ENCODE results near the gene R3HDM4. TPM values are rescaled to one million over a fixed set of nuclear protein-coding genes. Genes with fewer than 3 reads are reported as not detected.
A peak's percentile ranks its signal among the peaks of the same experiment; 100 is the strongest.
"Not testable (repeated sequence)": the region's sequence is repeated elsewhere in the genome, so short reads cannot be mapped to it uniquely, and the experiment has no call there.

The R3HDM4 gene
- total and polyA plus RNA-seq, 2 donors: 16.0 to 62.3 TPM

DNA sequence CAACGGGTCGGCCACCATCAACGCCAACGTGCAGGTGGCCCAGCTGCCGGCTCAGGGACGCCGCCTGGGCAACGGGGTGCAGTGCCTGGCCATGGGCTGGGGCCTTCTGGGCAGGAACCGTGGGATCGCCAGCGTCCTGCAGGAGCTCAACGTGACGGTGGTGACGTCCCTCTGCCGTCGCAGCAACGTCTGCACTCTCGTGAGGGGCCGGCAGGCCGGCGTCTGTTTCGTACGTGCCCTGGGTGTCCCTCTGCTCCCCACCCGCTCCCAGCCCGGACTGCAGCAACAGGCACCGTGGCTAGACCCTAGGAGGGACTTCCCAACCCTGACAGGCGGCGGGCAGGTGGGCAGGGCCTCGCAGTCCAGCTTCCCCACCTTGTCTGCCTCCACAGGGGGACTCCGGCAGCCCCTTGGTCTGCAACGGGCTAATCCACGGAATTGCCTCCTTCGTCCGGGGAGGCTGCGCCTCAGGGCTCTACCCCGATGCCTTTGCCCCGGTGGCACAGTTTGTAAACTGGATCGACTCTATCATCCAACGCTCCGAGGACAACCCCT lies 57.4 kb downstream of the R3HDM4 start:
- H3K4me3 ChIP-seq (ENCODE audit: low read depth, low read length): no peak overlapping the region
- H3K4me1 ChIP-seq (ENCODE audit: insufficient read depth): peaks cover 4% of the 10 kb centered on the region
- 79% methylated on average over 40 of the region's 40 CpGs for WGBS

DNA sequence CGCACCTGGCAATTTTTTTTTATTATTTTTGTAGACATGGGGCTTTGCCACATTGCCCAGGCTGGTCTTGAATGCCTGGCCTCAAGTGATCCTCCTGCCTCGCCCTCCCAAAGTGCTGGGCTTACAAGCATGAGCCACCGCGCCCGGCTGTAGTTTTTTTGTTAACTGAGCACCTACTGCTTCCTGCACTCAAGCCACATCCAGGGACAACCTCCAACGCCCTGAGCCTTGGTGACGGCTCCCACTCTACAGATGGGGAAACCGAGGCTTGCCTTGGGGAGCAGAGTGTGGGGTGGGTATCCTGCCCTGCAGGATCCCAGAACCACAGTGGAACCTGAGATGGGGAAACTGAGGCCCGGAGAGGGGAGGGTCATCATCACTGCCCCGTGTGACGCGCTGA lies 57.9 kb downstream of the R3HDM4 start:
- no peaks in the 10 kb centered on the region for H3K36me3 ChIP-seq (ENCODE audit: insufficient read depth)
- WGBS: 90% methylated on average over 12 of the region's 12 CpGs
- no peak overlapping the region for H3K4me3 ChIP-seq (ENCODE audit: low read depth, low read length)
- no peak for DNase-seq (ENCODE audit: extremely low spot score)
- H3K4me1 ChIP-seq (ENCODE audit: insufficient read depth): peaks cover 3% of the 10 kb centered on the region
- no peak overlapping the region for H3K27ac ChIP-seq (ENCODE audit: low read depth)

More for the DNA sequence above, 57.4 kb downstream of the R3HDM4 start:
- no peaks in the 10 kb centered on the region for H3K36me3 ChIP-seq (ENCODE audit: insufficient read depth)
- DNase-seq (ENCODE audit: extremely low spot score): no peak
- H3K27ac ChIP-seq (ENCODE audit: low read depth): no peak overlapping the region

DNA sequence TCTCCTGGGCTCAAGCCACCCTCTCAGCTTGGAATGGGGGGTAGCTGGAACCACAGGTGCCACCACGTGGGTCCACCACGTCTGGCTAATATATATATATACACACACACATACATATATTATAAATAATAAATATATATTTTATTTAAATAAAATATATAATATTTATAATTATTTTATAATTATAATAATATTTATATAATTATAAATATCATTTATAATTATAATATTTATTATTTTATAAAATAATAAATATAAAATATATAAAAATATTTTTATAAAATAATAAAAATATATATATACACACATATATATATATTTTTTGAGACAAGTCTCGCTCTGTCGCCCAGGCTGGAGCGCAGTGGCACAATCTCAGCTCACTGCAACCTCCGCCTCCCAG lies 58.5 kb downstream of the R3HDM4 start:
- no peak for DNase-seq (ENCODE audit: extremely low spot score)
- H3K27ac ChIP-seq (ENCODE audit: low read depth): no peak overlapping the region
- H3K4me1 ChIP-seq (ENCODE audit: insufficient read depth): peaks cover 3% of the 10 kb centered on the region
- no peaks in the 10 kb centered on the region for H3K36me3 ChIP-seq (ENCODE audit: insufficient read depth)
- 79% methylated on average over 6 of the region's 6 CpGs for WGBS
- H3K4me3 ChIP-seq (ENCODE audit: low read depth, low read length): no peak overlapping the region

DNA sequence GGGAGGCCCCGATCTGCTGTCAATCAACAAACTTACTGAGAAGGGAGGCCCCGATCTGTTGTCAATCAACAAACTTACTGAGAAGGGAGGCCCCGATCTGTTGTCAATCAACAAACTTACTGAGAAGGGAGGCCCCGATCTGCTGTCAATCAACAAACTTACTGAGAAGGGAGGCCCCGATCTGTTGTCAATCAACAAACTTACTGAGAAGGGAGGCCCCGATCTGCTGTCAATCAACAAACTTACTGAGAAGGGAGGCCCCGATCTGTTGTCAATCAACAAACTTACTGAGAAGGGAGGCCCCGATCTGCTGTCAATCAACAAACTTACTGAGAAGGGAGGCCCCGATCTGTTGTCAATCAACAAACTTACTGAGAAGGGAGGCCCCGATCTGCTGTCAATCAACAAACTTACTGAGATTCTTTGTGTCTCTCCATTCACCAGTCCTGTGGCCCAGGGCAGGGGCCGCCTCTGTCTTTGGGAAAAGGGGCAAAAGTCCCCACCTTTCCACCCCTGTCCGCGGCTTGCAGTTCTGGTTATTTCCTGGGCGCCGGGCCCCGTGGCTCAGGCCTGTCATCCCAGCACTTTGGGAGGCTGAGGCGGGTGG lies 59.3 kb downstream of the R3HDM4 start:
- not testable (repeated sequence) for H3K4me1 ChIP-seq (ENCODE audit: insufficient read depth); H3K27ac ChIP-seq (ENCODE audit: low read depth); H3K36me3 ChIP-seq (ENCODE audit: insufficient read depth); H3K4me3 ChIP-seq (ENCODE audit: low read depth, low read length); DNase-seq (ENCODE audit: extremely low spot score)
- 80% methylated on average over 13 of the region's 17 CpGs for WGBS

DNA sequence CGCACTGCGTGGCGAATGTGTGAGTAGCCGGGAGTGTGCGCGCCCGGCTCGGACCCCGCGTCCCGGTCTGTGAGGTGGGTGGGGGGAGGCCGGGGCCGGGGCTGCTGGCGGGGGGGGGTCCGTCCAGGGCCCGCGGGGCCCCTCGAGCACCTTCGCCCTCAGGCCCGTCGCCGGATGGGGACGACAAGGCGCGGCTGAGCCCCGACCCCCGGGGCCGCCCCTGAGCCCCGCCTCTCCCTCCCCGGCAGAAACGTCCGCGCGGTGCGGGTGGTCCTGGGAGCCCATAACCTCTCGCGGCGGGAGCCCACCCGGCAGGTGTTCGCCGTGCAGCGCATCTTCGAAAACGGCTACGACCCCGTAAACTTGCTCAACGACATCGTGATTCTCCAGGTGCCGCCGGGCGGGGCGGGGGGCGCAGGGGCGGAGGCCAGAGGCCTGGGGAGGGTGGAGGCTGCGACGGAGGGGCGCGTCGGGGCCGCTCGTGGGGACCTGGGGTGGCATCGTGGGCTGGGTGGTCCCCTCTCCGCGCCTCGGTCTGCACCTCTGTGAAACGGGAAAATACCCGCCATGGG lies 59.9 kb downstream of the R3HDM4 start:
- no peak overlapping the region for H3K27ac ChIP-seq (ENCODE audit: low read depth)
- no peak for DNase-seq (ENCODE audit: extremely low spot score)
- peaks cover 3% of the 10 kb centered on the region for H3K4me1 ChIP-seq (ENCODE audit: insufficient read depth)
- H3K4me3 ChIP-seq (ENCODE audit: low read depth, low read length): no peak overlapping the region
- WGBS: 25% methylated on average over 67 of the region's 67 CpGs
- H3K36me3 ChIP-seq (ENCODE audit: insufficient read depth): no peaks in the 10 kb centered on the region

DNA sequence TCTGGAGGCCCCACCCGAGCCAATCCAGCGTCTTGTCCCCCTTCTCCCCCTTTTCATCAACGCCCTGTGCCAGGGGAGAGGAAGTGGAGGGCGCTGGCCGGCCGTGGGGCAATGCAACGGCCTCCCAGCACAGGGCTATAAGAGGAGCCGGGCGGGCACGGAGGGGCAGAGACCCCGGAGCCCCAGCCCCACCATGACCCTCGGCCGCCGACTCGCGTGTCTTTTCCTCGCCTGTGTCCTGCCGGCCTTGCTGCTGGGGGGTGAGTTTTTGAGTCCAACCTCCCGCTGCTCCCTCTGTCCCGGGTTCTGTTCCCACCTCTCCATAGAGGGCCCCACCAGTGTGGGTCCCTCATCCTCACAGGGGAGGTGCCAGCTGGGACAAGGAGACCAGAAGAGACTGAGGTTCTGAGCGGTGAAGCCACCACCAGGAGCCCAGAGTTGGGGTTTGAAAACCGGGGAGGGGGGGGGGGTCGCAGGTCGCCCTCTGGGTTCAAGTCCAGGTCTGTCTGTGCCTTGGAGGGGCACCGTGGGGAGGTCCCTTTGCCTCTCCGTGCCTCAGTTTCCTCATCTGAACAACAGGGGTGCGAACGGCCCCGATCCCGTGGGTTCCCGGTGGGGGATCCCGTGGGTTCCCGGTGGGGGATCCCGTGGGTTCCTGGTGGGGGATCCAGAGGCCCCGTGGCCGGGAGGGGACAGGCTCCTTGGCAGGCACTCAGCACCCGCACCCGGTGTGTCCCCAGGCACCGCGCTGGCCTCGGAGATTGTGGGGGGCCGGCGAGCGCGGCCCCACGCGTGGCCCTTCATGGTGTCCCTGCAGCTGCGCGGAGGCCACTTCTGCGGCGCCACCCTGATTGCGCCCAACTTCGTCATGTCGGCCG lies 60.6 kb downstream of the R3HDM4 start, which contains the start of gene ELANE:
ELANE (plus strand) TSS at position 168 of the 878 bp plus-strand sequence; CDS start at position 194, 26 bp downstream.
- 71% methylated on average over 55 of the region's 55 CpGs for WGBS
- no peak for DNase-seq (ENCODE audit: extremely low spot score)
- Histone ChIP-seq H3K4me1 (ENCODE audit: insufficient read depth) (peaks cover 3% of the 10 kb centered on the region), H3K27ac (ENCODE audit: low read depth) (peak within 1 kb of the TSS; percentile 83), H3K4me3 (ENCODE audit: low read depth, low read length) (no peak within 1 kb of the TSS), H3K36me3 (ENCODE audit: insufficient read depth) (no peaks in the 10 kb centered on the region)

DNA sequence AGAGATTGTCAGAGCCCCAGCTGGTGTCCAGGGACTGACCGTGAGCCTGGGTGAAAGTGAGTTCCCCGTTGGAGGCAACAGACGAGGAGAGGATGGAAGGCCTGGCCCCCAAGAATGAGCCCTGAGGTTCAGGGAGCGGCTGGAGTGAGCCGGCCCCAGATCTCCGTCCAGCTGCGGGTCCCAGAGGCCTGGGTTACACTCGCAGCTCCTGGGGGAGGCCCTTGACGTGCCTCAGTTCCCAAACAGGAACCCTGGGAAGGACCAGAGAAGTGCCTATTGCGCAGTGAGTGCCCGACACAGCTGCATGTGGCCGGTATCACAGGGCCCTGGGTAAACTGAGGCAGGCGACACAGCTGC lies 62.1 kb downstream of the R3HDM4 start:
- peak overlapping the region; percentile 83 for H3K27ac ChIP-seq (ENCODE audit: low read depth)
- H3K4me3 ChIP-seq (ENCODE audit: low read depth, low read length): no peak overlapping the region
- H3K4me1 ChIP-seq (ENCODE audit: insufficient read depth): peaks cover 3% of the 10 kb centered on the region
- H3K36me3 ChIP-seq (ENCODE audit: insufficient read depth): no peaks in the 10 kb centered on the region
- DNase-seq (ENCODE audit: extremely low spot score): no peak
- WGBS: 35% methylated on average over 13 of the region's 13 CpGs

DNA sequence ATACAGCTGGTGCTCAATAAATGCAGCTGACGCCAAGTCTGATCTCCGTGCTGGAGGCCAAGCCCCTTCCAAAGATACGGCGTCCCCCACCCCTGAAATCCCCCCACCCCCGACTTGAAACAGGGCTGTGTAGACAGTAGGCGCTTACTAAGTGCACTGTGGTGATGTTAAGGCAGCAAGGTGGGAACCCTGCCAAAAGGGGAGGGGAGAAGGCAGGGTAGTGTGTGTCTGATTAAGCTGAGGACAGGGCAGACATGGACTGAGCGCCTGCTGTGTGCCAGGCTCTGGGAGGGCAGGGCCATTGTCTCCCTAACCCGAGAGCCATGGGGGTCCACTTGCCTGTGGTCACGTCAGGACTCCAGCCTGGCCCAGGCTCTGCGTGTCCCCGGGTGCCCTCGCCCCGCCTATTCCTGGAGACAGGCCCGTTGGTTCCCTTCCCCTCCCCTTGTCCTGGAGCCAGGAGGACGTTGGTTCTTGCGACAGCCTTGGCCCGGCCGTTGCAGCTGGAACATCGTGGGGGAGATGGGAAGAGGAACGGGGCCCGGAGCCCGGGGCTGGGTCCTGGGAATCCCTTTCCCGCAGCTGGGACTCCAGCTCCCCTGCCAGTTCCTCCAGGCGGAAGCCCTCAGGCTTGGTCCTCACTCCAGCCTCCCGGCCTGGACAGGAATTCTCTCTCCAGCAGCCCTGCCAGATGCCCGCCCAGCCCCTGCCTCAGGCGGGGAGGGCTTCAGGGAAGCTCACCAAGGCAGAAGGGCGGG lies 62.6 kb downstream of the R3HDM4 start:
- H3K36me3 ChIP-seq (ENCODE audit: insufficient read depth): no peaks in the 10 kb centered on the region
- H3K4me1 ChIP-seq (ENCODE audit: insufficient read depth): peaks cover 3% of the 10 kb centered on the region
- no peak overlapping the region for H3K4me3 ChIP-seq (ENCODE audit: low read depth, low read length)
- H3K27ac ChIP-seq (ENCODE audit: low read depth): peak overlapping the region; percentile 83
- WGBS: 16% methylated on average over 28 of the region's 28 CpGs
- peak; percentile 52 for DNase-seq (ENCODE audit: extremely low spot score)

DNA sequence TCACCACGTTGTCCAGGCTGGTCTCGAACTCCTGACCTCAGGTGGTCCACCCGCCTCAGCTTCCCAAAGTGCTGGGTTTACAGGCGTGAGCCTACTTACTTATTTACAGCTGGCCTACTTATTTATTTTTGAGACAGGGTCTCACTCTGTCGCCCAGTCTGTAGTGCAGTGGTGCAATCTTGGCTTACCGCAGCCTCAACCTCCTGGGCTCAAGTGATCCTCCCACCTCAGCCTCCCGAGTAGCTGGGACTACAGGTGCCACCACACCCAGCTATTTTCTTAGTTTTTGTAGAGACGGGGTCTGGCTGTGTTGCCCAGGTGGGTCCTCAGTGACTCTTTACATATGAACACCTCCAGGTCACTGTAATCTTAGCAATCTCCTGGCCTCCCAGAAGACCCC lies 63.8 kb downstream of the R3HDM4 start:
- H3K4me1 ChIP-seq (ENCODE audit: insufficient read depth); DNase-seq (ENCODE audit: extremely low spot score): not testable (repeated sequence)

DNA sequence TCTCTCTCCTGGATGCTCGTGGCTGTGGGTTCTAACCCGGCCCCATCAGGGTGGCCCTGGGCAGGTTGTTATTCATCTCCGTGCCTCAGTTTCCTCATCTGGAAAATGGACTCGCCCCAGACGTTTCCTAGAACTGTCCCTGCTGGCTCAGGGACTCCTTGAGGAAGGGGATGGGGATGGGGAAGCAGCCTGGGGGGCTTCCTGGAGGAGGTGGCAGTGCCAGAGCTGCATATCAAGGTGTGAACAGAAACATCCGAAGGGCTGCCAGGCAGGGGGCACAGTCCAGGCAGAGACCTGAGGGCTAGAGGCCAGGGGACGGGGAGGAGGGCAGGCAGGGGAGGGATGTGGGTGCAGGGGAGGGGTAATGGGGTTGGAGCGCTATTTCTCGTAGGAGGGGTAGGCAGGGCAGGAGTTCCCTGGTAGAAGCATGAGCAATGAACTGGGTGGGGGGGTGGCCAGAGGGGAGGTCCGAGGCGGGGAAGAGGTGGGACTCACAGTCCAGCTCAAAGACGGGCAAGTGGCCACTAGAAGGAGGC lies 64.6 kb downstream of the R3HDM4 start:
- H3K36me3 ChIP-seq (ENCODE audit: insufficient read depth): no peaks in the 10 kb centered on the region
- no peak overlapping the region for H3K27ac ChIP-seq (ENCODE audit: low read depth)
- 48% methylated on average over 12 of the region's 12 CpGs for WGBS
- no peak for DNase-seq (ENCODE audit: extremely low spot score)
- no peak overlapping the region for H3K4me3 ChIP-seq (ENCODE audit: low read depth, low read length)
- peaks cover 4% of the 10 kb centered on the region for H3K4me1 ChIP-seq (ENCODE audit: insufficient read depth)

More for the DNA sequence above, 63.8 kb downstream of the R3HDM4 start:
- H3K4me3 ChIP-seq (ENCODE audit: low read depth, low read length); H3K27ac ChIP-seq (ENCODE audit: low read depth); H3K36me3 ChIP-seq (ENCODE audit: insufficient read depth): not testable (repeated sequence)
- WGBS: 85% methylated on average over 8 of the region's 8 CpGs

Data from urinary bladder (tissue), 4 donors.